ENCODE data around the gene BMERB1.
"Not testable (repeated sequence)": the region's sequence is repeated elsewhere in the genome, so short reads cannot be mapped to it uniquely, and the experiment has no call there.

Gene BMERB1

DNA sequence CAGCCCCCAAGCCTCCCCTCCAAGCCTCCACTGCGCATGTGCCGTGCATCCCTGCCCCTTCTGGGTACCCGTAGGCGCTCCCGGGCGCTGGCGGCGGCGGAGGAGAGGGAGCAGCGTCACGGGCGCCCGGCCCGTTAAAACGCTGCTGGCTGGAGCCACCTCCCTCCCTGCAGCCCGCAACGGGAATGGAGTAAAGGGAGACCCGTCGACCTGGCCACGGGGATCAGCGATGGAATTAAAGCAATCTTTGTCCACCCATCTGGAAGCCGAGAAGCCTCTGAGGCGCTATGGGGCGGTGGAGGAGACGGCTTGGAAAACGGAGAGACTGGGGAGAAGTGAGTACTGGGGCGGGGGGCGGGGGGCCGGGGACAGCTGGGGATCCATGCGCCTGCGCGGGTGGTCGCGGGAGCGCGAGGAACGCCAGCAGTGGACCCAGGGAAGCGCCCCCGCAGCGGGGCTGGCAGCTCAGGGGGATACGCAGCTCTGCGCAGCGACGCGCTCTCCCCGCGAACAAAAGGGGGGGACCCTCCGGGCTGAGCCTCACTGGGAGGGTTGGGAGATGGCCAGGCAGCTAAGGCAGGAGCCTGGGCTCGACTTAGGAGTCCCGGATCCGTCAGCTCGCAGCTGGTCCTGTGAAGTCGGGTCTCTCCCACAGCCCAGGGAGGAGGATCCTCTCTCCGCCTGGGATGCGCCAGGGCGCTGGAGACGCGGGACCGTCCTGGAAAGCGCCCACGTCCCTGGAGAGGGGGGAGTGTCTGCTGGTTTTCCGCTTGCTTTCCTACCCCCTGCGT is at the start of gene BMERB1:
TSS of gene BMERB1 (plus strand) at position 164 of the 791 bp plus-strand sequence. CDS start at position 230, 66 bp downstream.
- H3K4me3 ChIP-seq (ENCODE audit: low read length) = no peak within 1 kb of the TSS; the same call in 1 of the 2 replicates
- no peak for TF ChIP-seq ZNF274 (IDR thresholded peaks at IDR 0.05; ENCODE audit: low read depth, low read length)

DNA sequence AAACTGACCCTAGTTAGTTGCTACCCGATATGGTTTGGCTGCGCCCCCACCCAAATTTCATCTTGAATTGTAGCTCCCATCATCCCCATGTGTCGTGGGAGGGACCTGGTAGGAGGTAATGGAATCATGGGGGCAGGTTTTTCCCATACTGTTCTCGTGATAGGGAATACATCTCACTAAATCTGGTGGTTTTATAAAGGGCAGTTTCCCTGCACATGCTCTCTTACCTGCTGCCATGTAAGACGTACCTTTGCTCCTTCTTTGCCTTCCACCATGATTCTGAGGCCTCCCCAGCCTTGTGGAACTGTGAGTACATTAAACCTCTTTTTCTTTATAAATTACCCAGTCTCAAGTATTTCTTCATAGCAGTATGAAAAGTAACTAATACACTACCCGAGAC is 46.3 kb upstream of the BMERB1 start:
- H3K4me3 ChIP-seq (ENCODE audit: low read length) = not testable (repeated sequence)

DNA sequence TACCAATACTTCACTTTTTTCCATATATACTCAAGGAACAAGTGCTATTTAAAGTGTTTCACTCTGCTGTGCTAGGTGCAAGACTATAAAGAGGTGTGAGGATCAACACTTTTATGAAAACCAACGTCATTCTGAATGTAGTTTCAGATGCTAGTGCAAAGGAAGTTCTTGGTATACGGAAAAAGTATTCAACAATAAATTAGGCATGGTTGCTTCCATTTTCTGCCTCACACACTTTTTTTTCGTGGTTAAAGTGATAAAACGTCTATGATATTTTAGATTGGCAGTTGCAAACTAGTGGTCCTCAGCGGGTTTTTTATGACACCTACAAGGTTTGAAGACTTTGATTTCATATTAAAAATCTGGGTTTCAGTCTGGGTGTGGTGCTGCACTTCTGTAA is 44.5 kb upstream of the BMERB1 start:
- H3K4me3 ChIP-seq (ENCODE audit: low read length) = not testable (repeated sequence)

DNA sequence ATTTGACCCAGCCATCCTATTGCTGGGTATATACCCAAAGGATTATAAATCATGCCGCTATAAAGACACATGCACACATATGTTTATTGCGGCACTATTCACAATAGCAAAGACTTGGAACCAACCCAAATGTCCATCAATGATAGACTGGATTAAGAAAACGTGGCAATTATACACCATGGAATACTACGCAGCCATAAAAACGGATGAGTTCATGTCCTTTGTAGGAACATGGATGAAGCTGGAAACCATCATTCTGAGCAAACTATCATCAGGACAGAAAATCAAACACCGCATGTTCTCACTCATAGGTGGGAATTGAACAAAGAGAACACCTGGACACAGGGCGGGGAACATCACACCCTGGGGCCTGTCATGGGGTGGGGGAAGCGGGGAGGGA is 41.4 kb upstream of the BMERB1 start:
- not testable (repeated sequence) for H3K4me3 ChIP-seq (ENCODE audit: low read length)

DNA sequence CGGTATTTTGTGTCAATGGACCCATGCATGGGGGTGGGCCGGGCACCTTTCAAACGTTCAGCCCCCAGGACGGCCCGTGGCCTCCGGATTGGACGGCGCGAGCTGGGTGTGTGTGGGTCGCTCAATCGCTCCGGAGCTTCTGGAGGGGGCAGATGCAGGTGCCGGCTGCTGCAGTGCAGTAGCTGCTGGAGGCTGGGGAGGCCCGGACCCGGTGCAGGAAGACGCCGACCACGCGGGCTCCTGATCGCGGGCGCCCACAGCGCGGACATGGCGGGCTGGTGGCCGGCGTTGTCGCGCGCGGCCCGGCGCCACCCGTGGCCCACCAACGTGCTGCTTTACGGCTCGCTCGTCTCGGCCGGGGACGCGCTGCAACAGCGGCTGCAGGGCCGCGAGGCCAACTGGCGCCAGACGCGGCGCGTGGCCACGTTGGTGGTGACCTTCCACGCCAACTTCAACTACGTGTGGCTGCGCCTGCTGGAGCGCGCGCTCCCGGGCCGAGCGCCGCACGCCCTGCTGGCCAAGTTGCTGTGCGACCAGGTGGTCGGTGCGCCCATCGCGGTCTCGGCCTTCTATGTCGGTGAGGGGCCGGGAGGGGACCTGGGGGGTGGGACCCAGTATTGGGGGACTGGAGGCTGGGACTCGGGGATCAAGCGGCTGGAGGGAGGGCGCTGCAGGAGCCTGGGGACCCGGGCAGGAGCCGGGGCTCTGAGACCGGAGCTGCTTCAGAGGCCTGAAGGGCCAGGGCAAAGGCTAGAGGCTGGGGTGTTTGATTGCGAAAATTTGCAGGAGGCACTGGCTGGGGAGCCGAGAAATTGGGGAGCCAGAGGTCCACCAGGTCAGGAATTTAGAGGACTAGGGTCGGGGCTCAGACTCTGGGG is 38.5 kb upstream of the BMERB1 start, which contains the start of gene MPV17L:
TSS of gene MPV17L (plus strand) at position 124 of the 878 bp plus-strand sequence. CDS start at position 268, 144 bp downstream.
- peak within 1 kb of the TSS; percentile 12; the same call in 1 of the 2 replicates for H3K4me3 ChIP-seq (ENCODE audit: low read length)

DNA sequence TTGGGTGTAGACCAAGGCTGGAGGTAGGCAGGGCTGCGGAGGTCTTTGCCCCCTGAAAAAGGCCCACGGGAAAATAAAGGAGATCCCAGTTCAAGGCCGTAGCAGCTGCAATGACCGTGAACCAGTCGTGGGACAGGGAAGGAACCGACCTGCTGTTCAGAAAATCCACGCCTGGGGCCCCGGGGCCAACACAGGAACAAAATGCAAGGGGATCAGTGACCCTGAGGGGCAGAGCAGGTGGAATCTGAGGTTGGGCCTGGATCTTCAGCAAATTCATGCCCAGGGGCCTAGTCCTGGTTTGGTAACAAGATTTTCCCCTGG is 37.9 kb upstream of the BMERB1 start:
- not testable (repeated sequence) for H3K4me3 ChIP-seq (ENCODE audit: low read length)

DNA sequence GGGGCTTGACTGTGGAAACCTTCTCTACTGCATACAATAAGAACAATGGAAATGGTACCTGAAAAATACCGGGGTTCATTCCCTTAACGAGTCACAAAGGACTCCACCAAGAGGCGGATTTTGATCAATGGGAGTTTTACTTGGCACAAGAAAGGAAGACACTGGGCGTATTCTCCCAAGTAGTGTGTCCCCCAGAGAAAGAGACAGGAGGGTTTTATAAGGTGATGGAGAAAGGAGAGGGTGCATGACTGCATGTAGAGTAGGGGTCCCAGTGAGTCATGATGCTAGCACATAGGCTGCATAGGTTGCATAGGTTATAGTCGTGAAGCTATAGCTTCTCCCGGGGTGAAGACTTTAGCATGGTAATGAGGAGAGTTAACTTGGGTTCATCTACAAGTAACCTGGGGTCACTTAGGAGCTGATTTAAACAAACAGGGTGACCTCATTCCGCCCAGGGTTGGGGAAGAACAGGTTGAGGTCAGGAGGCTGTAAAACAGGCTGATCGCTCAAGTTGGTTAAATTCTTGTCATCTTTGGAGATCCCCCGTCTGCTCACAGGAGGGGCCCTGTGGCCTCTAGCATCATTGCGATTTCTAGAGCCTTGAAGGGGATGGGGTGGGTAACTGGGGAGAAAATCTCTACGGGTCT is 37.3 kb upstream of the BMERB1 start:
- H3K4me3 ChIP-seq (ENCODE audit: low read length) = no peak overlapping the region

DNA sequence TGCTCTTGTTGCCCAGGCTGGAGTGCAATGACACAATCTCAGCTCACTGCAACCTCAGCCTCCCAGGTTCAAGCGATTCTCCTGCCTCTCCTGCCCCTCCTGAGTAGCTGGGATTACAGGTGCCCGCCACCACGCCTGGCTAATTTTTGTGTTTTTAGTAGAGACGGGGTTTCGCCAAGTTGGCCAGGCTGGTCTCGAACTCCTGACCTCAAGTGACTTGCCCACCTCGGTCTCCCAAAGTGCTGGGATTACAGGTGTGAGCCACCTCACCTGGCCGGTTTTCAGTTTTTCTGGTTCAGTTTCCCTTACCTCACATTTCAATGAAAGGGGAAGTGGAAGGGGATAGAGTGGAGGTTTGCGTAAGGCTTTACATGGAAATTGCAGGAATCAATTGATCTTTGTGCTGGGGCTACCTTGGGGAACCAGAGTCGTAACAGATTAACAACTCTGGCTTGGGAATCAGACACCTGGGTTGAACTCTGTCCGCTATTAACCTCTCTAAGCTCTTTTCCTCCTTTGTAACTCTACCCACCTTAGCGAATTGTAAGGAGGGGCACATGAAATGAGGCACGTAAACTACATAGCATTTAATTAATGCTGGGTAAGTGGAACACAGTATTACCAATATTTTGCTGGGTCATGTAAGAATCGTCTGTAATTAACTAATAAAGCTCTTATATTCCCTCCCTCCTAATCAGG is 35.6 kb upstream of the BMERB1 start:
- no peak overlapping the region for H3K4me3 ChIP-seq (ENCODE audit: low read length)
- TF ChIP-seq ZNF274 (IDR thresholded peaks at IDR 0.05; ENCODE audit: low read depth, low read length) = no peak

More for the DNA sequence above, 37.3 kb upstream of the BMERB1 start:
- TF ChIP-seq ZNF274 (IDR thresholded peaks at IDR 0.05; ENCODE audit: low read depth, low read length) = no peak

DNA sequence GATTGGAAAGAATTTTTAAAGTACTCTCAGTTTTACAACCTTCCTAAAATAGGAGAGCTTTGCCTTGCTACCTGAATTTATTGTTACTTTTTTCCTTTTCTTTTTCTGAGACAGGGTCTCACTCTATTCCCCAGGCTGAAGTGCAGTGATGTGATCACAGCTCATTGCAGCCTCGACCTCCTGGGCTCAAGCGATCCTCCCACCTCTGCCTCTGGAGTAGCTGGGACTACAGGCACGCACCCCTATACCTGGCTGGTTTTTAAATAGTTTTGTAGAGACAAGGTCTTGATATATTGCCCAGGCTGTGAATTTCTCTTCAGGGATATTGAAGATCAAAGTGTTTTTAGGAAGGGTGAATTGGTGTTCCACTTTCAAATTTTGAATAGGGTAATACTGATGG is 35.1 kb upstream of the BMERB1 start:
- TF ChIP-seq ZNF274 (IDR thresholded peaks at IDR 0.05; ENCODE audit: low read depth, low read length) = no peak
- no peak overlapping the region for H3K4me3 ChIP-seq (ENCODE audit: low read length)

DNA sequence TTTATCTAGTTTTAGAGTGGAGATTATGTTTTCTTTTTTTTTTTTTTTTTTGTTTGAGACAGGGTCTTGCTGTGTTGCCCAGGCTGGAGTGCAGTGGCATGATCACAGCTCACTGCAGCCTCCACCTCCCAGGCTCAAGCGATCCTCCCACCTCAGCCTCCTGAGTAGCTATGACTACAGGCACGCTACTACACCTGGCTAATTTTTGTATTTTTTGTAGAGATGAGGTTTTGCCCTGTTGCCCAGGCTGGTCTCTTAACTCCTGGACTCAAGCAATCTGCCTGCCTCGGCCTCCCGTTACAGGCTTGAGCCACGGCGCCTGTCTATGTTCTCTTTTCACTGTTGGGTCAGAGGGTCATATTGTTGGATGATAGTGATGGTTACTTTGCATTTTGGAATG is 34.1 kb upstream of the BMERB1 start:
- not testable (repeated sequence) for H3K4me3 ChIP-seq (ENCODE audit: low read length)

DNA sequence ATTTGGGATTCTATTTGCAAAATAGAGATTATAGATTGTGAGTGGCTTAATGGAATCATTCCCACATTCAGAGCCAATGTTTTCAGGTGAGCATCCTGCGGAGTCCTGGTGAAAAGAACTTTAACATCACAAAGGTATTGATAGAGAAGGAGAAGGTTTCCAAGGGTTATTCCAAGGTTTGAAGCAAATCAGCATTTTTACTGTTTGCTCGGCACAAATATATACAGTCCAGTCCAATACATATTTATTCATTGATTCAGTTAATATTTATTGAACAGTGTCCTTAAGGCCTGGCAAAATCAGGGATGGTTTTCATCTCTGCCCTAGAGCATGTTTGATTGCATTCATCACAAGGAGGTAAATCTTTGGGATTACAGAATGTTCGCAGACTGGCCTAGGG is 32.4 kb upstream of the BMERB1 start:
- no peak for TF ChIP-seq ZNF274 (IDR thresholded peaks at IDR 0.05; ENCODE audit: low read depth, low read length)
- H3K4me3 ChIP-seq (ENCODE audit: low read length) = no peak overlapping the region

DNA sequence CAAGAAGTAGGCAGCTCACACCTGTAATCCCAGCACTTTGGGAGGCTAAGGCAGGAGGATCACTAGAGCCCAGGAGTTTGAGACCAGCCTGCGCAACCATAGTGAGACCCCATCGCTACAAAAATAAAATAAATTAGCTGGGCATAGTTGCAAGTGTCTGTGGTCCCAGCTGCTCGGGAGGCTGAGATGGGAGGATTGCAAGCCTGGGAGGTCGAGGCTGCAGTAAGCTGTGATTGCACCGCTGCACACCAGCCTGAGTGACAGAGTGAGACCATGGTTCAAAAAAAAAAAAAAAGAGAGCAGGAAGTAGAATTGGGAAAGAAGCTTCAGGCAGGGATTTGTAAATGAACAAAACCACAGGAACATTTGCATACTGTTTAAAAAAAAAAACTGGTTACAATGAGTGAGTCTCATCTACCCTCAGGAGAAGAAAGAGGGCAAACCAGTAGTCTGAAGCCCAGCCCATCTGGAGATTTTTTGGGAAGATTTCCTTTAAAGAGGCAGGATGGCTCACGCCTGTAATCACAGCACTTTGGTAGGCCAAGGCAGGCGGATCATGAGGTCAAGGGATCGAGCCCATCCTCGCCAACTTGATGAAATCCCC is 30.9 kb upstream of the BMERB1 start:
- no peak for TF ChIP-seq ZNF274 (IDR thresholded peaks at IDR 0.05; ENCODE audit: low read depth, low read length)

DNA sequence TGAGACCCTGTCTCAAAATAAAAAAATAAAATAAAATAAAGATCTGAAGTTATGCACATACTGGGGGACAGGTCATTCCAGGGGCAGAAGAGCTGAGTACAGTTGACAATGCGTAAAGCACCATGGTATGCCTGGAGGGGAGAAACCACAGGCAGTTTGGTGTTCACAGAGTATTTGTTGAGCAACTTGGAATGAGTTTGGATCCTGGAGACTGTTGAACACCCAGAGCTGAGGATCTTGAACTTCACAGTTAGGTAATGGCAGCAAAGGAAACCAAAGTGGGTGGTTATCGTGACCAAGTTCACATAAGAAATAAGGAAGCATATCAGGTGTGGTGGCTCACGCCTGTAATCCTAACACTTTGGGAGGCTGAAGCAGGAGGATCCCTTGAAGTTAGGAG is 30.3 kb upstream of the BMERB1 start:
- H3K4me3 ChIP-seq (ENCODE audit: low read length) = not testable (repeated sequence)

More for the DNA sequence above, 30.9 kb upstream of the BMERB1 start:
- no peak overlapping the region for H3K4me3 ChIP-seq (ENCODE audit: low read length)

DNA sequence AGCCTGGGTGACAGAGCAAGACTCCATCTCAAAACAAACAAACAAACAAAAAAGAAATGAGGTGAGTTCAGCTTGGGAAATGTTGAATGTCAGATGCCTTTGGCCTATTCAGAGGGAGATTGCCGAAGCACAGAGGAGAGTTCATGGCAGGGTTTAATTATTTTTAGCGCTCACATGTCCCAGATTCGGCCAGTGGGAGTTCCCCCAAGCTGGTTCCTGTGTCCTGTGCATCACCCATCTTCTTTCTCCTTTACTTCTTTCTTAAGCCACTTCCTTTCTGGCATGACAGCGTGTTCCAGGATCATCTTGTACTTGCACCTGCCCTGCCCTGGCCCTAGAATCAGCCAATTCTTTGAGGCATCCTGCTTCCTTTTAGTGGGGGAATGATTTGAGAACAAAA is 29.6 kb upstream of the BMERB1 start:
- H3K4me3 ChIP-seq (ENCODE audit: low read length) = no peak overlapping the region
- TF ChIP-seq ZNF274 (IDR thresholded peaks at IDR 0.05; ENCODE audit: low read depth, low read length) = no peak

DNA sequence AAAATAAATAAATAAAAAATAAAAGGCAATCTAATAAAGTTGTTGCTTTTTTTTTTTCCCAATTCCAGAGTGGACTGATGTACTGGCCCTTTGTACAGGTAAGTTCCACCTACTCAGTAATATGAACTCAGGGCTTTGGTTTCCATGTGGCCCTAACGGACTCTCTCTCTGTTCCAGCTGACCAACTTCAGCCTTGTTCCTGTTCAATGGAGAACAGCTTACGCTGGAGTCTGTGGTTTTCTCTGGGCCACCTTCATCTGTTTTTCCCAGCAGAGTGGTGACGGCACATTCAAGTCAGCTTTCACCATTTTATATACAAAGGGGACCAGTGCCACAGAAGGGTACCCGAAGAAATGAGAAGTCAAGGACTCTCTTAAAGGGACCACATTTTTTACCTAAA is 26.6 kb upstream of the BMERB1 start:
- not testable (repeated sequence) for H3K4me3 ChIP-seq (ENCODE audit: low read length)

DNA sequence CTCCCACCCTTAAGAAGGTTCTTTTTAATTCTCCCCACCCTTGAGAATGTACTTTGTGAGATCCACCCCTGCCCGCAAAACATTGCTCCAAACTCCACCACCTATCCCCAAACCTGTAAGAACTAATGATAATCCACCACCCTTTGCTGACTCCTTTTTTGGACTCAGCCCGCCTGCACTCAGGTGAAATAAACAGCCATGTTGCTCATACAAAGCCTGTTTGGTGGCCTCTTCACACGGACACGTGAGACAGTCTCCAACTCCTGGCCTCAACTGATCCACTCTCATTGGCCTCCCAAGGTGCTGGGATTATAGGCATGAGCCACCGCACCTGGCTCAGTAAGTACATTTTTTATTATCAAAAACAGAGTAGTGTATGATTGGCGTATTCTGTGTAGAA is 24.9 kb upstream of the BMERB1 start:
- not testable (repeated sequence) for H3K4me3 ChIP-seq (ENCODE audit: low read length)
